ENCODE measurements around the gene DIP2C. TPM values are rescaled to one million over a fixed set of nuclear protein-coding genes. Genes with fewer than 3 reads are reported as not detected.
A peak's percentile ranks its signal among the peaks of the same experiment; 100 is the strongest.

Gene DIP2C
- total and polyA plus RNA-seq, 8 donors: 2.4 to 40.1 (median 21.0) TPM

DNA sequence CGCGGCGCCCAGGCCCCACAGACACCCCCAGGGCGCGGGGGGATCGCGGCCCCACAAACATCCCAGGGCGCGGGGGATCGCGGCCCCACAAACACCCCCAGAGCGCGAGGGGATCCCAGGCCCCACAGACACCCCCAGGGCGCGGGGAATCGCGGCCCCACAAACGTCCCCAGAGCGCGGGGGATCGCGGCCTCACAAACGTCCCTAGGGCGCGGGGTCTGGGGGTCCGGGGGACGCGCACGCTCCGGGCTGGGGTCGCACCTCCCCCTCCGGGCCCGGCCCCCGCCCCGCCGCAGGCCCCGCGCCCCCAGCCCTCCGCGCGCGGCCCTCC, 382 bp downstream of the DIP2C start:
- Histone ChIP-seq H3K4me3 (peak overlapping the region; percentile 74 to 84 (median 82)), H3K9me3 (no peaks in the 10 kb centered on the region), H3K27ac (peak overlapping the region; percentile 82 to 96 (median 87)), H3K36me3 (no peaks in the 10 kb centered on the region), H3K27me3 (peaks cover 0 to 15% (median 0%) of the 10 kb centered on the region in 3 donors), H3K4me1 (peaks cover 0 to 45% (median 33%) of the 10 kb centered on the region in 4 donors)
- TF ChIP-seq EP300 (IDR thresholded peaks at IDR 0.05) (no peak), POLR2A (IDR thresholded peaks at IDR 0.05) (no peak), POLR2AphosphoS5 (IDR thresholded peaks at IDR 0.05) (no peak)
- TF ChIP-seq, protein P1, sequence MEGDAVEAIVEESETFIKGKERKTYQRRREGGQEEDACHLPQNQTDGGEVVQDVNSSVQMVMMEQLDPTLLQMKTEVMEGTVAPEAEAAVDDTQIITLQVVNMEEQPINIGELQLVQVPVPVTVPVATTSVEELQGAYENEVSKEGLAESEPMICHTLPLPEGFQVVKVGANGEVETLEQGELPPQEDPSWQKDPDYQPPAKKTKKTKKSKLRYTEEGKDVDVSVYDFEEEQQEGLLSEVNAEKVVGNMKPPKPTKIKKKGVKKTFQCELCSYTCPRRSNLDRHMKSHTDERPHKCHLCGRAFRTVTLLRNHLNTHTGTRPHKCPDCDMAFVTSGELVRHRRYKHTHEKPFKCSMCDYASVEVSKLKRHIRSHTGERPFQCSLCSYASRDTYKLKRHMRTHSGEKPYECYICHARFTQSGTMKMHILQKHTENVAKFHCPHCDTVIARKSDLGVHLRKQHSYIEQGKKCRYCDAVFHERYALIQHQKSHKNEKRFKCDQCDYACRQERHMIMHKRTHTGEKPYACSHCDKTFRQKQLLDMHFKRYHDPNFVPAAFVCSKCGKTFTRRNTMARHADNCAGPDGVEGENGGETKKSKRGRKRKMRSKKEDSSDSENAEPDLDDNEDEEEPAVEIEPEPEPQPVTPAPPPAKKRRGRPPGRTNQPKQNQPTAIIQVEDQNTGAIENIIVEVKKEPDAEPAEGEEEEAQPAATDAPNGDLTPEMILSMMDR (IDR thresholded peaks at IDR 0.05): no peak
- 0% methylated on average over 7 to 42 of the region's 42 CpGs; no CpG with 5 or more reads in 1 of the 5 donors for WGBS, 5 donors
- DNase-seq: no peak
- intact Hi-C loops (cut with DNase I; ENCODE audit: low total_unique reads): loop anchor here (10.0 kb wide), 1 partner anchor 174 kb away; no protein-coding TSS in a partner anchor

DNA sequence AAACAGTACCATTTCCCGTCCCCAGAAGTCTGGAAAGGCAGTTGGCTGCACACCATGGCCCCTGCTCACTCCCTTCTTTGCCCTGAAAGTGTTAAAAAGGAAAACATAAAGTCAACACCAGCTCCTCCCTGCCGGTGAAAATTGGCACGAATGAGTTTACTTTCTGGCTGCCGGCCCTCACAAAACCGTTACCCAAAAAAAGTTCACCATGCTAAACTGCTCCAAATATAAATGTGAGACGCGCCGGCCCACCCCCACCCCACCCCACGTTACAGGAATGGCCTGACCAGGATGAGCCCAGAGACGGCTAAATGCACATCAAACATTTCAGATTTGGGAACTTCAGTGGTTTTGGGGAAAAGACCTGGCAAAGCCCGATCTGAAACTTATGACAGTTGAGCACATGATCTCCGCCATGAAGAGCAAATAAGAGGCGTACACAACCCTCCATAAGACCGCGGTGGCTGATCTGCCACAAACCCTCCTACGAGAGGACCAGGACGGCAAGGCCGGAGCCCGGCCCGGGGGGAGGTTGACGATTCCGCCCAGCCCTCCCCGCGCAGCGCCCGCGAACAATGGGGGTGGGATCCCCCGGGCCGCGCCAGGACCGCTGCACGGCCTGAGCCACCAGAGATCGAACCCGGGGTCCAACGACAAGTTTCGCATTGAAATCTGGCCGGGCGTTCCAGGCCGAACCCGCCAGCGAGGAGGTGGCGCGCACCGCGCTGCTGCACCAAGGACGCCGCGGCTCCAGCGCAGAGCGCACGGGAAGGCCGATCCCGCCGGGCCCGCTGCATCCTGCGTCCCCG, 952 bp downstream of the DIP2C start:
- DNase-seq: peak; percentile 45 to 77
- WGBS, 5 donors: 2 to 13% (median 4%) methylated on average over 17 to 57 of the region's 57 CpGs
- H3K4me1 ChIP-seq: peaks cover 0 to 45% (median 28%) of the 10 kb centered on the region in 4 donors
- TF ChIP-seq POLR2AphosphoS5 (IDR thresholded peaks at IDR 0.05) (no peak), POLR2A (IDR thresholded peaks at IDR 0.05) (no peak), EP300 (IDR thresholded peaks at IDR 0.05) (no peak)
- TF ChIP-seq, protein P1 (IDR thresholded peaks at IDR 0.05): no peak
- no peaks in the 10 kb centered on the region for H3K36me3 ChIP-seq
- H3K27ac ChIP-seq: peak overlapping the region; percentile 74 to 96 (median 83)
- H3K4me3 ChIP-seq: peak overlapping the region; percentile 74 to 84 (median 82)
- no peaks in the 10 kb centered on the region for H3K9me3 ChIP-seq
- H3K27me3 ChIP-seq: peaks cover 0 to 15% (median 0%) of the 10 kb centered on the region in 3 donors
- intact Hi-C loops (cut with DNase I; ENCODE audit: low total_unique reads): loop anchor here (10.0 kb wide), 1 partner anchor 174 kb away; no protein-coding TSS in a partner anchor

DNA sequence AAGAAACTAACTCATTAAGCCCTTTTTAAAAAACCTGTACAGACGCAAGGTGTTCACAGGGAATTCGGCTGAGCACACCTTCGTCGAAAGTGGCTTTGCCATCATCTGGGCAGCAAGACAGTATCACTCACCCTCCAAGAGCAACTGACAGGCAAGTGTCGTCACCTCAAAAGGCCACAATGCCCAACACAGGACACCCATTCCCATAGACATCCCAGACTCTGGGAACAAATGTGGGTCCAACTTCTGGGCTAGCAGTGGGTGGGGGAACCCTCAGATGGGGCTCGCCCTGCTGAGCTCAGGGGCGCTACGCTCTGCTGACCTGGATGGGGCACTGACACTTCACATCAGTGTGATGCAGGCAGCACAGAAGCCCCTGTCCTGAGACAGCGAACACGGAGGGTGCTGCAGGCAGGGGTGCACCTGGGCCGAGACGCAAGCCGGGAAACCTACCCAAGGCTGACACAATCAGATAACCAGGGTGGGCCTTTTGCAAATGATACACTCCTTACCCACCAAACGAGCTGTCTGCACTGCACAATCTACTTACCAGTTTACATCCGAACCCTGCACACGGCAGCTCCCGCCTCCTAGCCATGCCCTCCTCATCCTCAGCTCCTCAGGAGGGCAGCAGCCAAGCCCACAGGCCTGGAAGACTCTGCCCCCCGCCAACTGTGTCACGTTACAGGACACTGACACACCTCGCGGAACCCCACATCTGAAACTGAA, 1.7 kb downstream of the DIP2C start:
- Histone ChIP-seq H3K27ac (peak overlapping the region in 2 of 5 donors; percentile 87 to 96), H3K27me3 (peaks cover 0 to 15% (median 0%) of the 10 kb centered on the region in 3 donors), H3K9me3 (no peaks in the 10 kb centered on the region), H3K4me3 (peak overlapping the region; percentile 74 to 84 (median 82)), H3K36me3 (no peaks in the 10 kb centered on the region), H3K4me1 (peaks cover 0 to 47% (median 25%) of the 10 kb centered on the region in 4 donors)
- 65 to 78% (median 71%) methylated on average over 16 to 21 of the region's 21 CpGs for WGBS, 5 donors
- intact Hi-C loops (cut with DNase I; ENCODE audit: low total_unique reads): loop anchor here (10.0 kb wide), 1 partner anchor 173 kb away; no protein-coding TSS in a partner anchor
- TF ChIP-seq, protein P1 (IDR thresholded peaks at IDR 0.05): no peak
- TF ChIP-seq EP300 (IDR thresholded peaks at IDR 0.05) (no peak), POLR2AphosphoS5 (IDR thresholded peaks at IDR 0.05) (no peak), POLR2A (IDR thresholded peaks at IDR 0.05) (no peak)
- DNase-seq: no peak

Measured in stomach (tissue), 9 donors.